Erythroblast (primary cell): Measurements from ENCODE around the gene ACTR1A.

Source experiments
- GATA1 ChIP-seq: IDR thresholded peaks from 2 replicates; pipeline ENCODE4 v1.6.1; 2011; ENCODE audit warnings: low read depth, mild to moderate bottlenecking, control low read depth, low read length, moderate library complexity
- POLR2A ChIP-seq: IDR thresholded peaks from 2 replicates; pipeline ENCODE4 v1.6.1; 2011; ENCODE audit warnings: mild to moderate bottlenecking, low read length

DNA sequence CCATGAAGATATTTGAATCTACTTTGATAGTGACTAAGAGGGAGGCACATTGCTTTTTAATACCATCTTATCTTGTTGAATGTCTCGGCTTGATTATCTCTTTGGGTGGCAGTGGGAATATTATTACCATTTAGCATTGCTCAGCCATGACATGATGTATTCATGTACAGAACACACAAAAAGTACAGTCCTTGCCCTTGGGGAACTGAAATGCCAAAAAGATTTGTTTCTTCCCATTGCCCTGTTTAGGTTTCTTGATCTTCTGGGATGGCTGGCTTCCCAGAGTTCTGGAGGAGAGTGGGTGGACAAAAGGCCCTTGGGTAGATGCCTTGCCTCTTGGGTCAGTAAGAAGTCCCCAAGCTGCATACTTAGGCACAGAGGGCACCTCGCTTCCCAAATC lies 25.0 kb upstream of the ACTR1A start:
- no peak for TF ChIP-seq POLR2A
- TF ChIP-seq GATA1 = no peak
